ENCODE measurements around the gene MCTP1. TPM values are rescaled to one million over a fixed set of nuclear protein-coding genes. Genes with fewer than 3 reads are reported as not detected.

The MCTP1 gene
- total and polyA plus RNA-seq, 2 of the 8 experiments (the other 6 are each of a cell fraction or from before 2014, with no cell fraction given), result 0.56 to 3.4 TPM

DNA sequence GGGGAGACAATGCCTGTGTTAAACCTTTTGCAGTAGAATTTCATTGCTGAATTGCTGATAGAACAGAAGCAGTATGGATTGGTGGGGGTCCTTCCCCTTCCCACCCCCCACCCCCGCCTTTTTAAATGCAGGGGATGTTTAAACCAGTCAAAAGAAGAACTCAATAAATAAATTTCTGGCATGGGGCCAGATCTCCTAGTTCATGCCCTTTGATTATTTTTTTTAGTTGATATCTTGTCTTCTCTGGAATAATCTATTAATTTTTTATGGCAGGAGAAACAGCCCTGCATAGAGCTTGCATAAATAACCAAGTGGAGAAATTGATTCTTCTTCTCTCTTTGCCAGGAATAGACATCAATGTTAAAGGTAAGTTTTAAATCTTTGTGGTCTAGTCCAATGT, 593.6 kb downstream of the MCTP1 start:
- no peak overlapping the region for H3K23ac ChIP-seq (ENCODE audit: insufficient read length)
- H3K79me1 ChIP-seq (ENCODE audit: low read depth, low read length), result no peaks in the 10 kb centered on the region
- ChIA-PET POLR2A (ENCODE audit: partially characterized antibody) (no interaction called here), CTCF (ENCODE audit: partially characterized antibody) (no interaction called here)
- no peak overlapping the region for H3K18ac ChIP-seq (ENCODE audit: extremely low read depth, low read length)
- no peak overlapping the region for H3K4me2 ChIP-seq (ENCODE audit: insufficient read depth in 1 of 2, low read depth in 2 of 2, low read length in 2 of 2)
- no peak overlapping the region for H2BK15ac ChIP-seq (ENCODE audit: low read length)
- no peak overlapping the region for H2BK5ac ChIP-seq (ENCODE audit: low read depth, low read length)
- H3K4ac ChIP-seq (replicated peaks; ENCODE audit: insufficient read length, low read depth, low read length), result no peak overlapping the region
- no peaks in the 10 kb centered on the region for H3K4me1 ChIP-seq (replicated peaks in 1 of 4; ENCODE audit: control insufficient read depth in 3 of 4, insufficient read depth in 4 of 4, low read length in 3 of 4)
- H2AFZ ChIP-seq (ENCODE audit: low read length), result no peak overlapping the region
- no peak overlapping the region for H3K4me3 ChIP-seq (ENCODE audit: extremely low read depth in 1 of 4, insufficient read depth in 2 of 4, low read depth in 3 of 4, low read length in 4 of 4)
- H3K27me3 ChIP-seq (replicated peaks in 1 of 4; ENCODE audit: control insufficient read depth in 3 of 4, extremely low read depth in 1 of 4, insufficient read depth in 3 of 4, low read length in 3 of 4), result peaks cover 0 to 1% (median 0%) of the 10 kb centered on the region in 4 experiments; a peak in 1 of 7 replicates
- no peaks in the 10 kb centered on the region for H3K79me2 ChIP-seq (ENCODE audit: control insufficient read depth in 1 of 2, insufficient read depth in 2 of 2, low read length in 2 of 2)
- H3K9ac ChIP-seq (replicated peaks in 1 of 4; ENCODE audit: extremely low read depth in 1 of 4, low read depth in 3 of 4, low read length in 3 of 4), result no peak overlapping the region
- H4K8ac ChIP-seq (ENCODE audit: extremely low read depth, insufficient read depth, low read length), result no peak overlapping the region
- H3K36me3 ChIP-seq (ENCODE audit: control insufficient read depth in 2 of 4, insufficient read depth in 4 of 4, low read length in 3 of 4), result peaks cover 0 to 47% (median 2%) of the 10 kb centered on the region in 4 experiments; a peak in 4 of 8 replicates
- H2BK120ac ChIP-seq (replicated peaks; ENCODE audit: low read depth, low read length), result no peak overlapping the region
- H2AK5ac ChIP-seq (ENCODE audit: low read depth, low read length), result no peak overlapping the region
- no peaks in the 10 kb centered on the region for H3K23me2 ChIP-seq (ENCODE audit: low read depth, low read length)
- H4K20me1 ChIP-seq (replicated peaks in 1 of 2; ENCODE audit: control insufficient read depth in 1 of 2, insufficient read depth in 2 of 2, low read length in 2 of 2), result peaks cover 0 to 1% of the 10 kb centered on the region in 2 experiments
- H3K9me3 ChIP-seq (ENCODE audit: insufficient read depth in 2 of 2, low read depth in 1 of 2, low read length in 1 of 2), result no peaks in the 10 kb centered on the region
- no peak overlapping the region for H3K56ac ChIP-seq (replicated peaks; ENCODE audit: insufficient read length, low read depth, low read length)
- no peak overlapping the region for H4K91ac ChIP-seq (replicated peaks; ENCODE audit: insufficient read length, low read length)
- H3K27ac ChIP-seq (ENCODE audit: low read depth, low read length), result no peak overlapping the region
- no peak for TF ChIP-seq CEBPB (IDR thresholded peaks at IDR 0.05; ENCODE audit: low read depth, low read length)
- no peak for TF ChIP-seq POLR2AphosphoS5 (IDR thresholded peaks at IDR 0.05; ENCODE audit: low read depth, low read length)
- TF ChIP-seq SP1 (IDR thresholded peaks at IDR 0.05; ENCODE audit: low read depth, low read length), result no peak
- no peak for TF ChIP-seq BCL11A (IDR thresholded peaks at IDR 0.05; ENCODE audit: low read depth in 2 of 2, low read length in 2 of 2)
- TF ChIP-seq, protein P1, sequence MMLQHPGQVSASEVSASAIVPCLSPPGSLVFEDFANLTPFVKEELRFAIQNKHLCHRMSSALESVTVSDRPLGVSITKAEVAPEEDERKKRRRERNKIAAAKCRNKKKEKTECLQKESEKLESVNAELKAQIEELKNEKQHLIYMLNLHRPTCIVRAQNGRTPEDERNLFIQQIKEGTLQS (IDR thresholded peaks at IDR 0.05; ENCODE audit: insufficient read depth, low read depth, low read length), result no peak
- TF ChIP-seq, protein P2, sequence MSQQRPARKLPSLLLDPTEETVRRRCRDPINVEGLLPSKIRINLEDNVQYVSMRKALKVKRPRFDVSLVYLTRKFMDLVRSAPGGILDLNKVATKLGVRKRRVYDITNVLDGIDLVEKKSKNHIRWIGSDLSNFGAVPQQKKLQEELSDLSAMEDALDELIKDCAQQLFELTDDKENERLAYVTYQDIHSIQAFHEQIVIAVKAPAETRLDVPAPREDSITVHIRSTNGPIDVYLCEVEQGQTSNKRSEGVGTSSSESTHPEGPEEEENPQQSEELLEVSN (IDR thresholded peaks at IDR 0.05), result no peak
- TF ChIP-seq HDAC2 (IDR thresholded peaks at IDR 0.05; ENCODE audit: borderline replicate concordance in 1 of 2, low read depth in 2 of 2, low read length in 2 of 2), result no peak
- no peak for TF ChIP-seq RAD21 (IDR thresholded peaks at IDR 0.05 in 1 of 2, conservative IDR thresholded peaks at IDR 0.05 in 1 of 2; ENCODE audit: low read depth in 2 of 2, low read length in 2 of 2)
- TF ChIP-seq SRF (IDR thresholded peaks at IDR 0.05; ENCODE audit: low read depth, low read length), result no peak
- TF ChIP-seq CBX5 (IDR thresholded peaks at IDR 0.05; ENCODE audit: low read depth, low read length), result no peak
- TF ChIP-seq RFX5 (IDR thresholded peaks at IDR 0.05; ENCODE audit: borderline replicate concordance, low read depth, low read length), result no peak
- H4K5ac ChIP-seq (ENCODE audit: insufficient read length, low read depth, low read length), result no peak overlapping the region
- no peak for FAIRE-seq
- no peak for DNase-seq (ENCODE audit: low read depth in 1 of 2, low spot score in 2 of 2)
- WGBS, 2 experiments (ENCODE audit: extremely low coverage in 1 of 2, insufficient coverage in 1 of 2, insufficient read length in 1 of 2, insufficient replicate concordance in 2 of 2, low coverage in 1 of 2, low lambda C conversion rate in 2 of 2, missing lambda C conversion rate in 1 of 2), result 80% methylated on average over 1 of the region's 1 CpG; no CpG with 5 or more reads in 1 of the 2 experiments
- no peak overlapping the region for H3K14ac ChIP-seq (ENCODE audit: insufficient read length)
- H2BK20ac ChIP-seq (ENCODE audit: low read length), result no peak overlapping the region
- H2BK12ac ChIP-seq (ENCODE audit: low read depth, low read length), result no peak overlapping the region

Data from H1 (cell line).